Tibial artery (tissue), 4 donors: ENCODE results near the gene ARHGAP18.

Experiments
- DNase-seq, 2 donors: peaks; one replicate each; pipeline ENCODE4 v3.0.0-alpha.2; 2019
- H3K27ac ChIP-seq, 2 donors: fragments of 200-600 bp; sonication (generic) in 1 of 2; 1 replicate in 1 of 2; 2 replicates in 1 of 2; pipeline ENCODE4 v1.5.1; 2018 to 2019; ENCODE audit warnings: mild to moderate bottlenecking in 1 of 2
- H3K27me3 ChIP-seq, 2 donors: fragments of 200-600 bp; sonication (generic) in 1 of 2; one replicate each; pipeline versions ENCODE4 v1.5.1 to v1.6.0; 2016 to 2019
- H3K36me3 ChIP-seq, 3 donors: fragments of 200-600 bp; sonication (generic) in 2 of 3; one replicate each; pipeline ENCODE4 v1.5.1; 2016 to 2019; ENCODE audit warnings: mild to moderate bottlenecking in 2 of 3
- H3K4me1 ChIP-seq, 4 donors: fragments of 200-600 bp; sonication (generic) in 2 of 4; 1 replicate in 3 of 4; 2 replicates in 1 of 4; pipeline ENCODE4 v1.5.1; 2016 to 2019
- H3K4me3 ChIP-seq, 2 donors: fragments of 200-600 bp; sonication (generic) in 1 of 2; 1 replicate in 1 of 2; 2 replicates in 1 of 2; pipeline ENCODE4 v1.5.1; 2018 to 2019; ENCODE audit warnings: mild to moderate bottlenecking in 2 of 2
- H3K9me3 ChIP-seq, 3 donors: fragments of 200-600 bp; sonication (generic) in 1 of 3; one replicate each; pipeline ENCODE4 v1.5.1; 2016 to 2019
- intact Hi-C: fragments of 100-400 bp; cut with DNase I; formaldehyde crosslinking; loops from one replicate; pipeline ENCODE4 v1.15.0; 2023; ENCODE audit warnings: low total_unique reads
- TF ChIP-seq, protein P1 (sequence below), 2 experiments: fragments of 200-600 bp in 1 of 2; fragments of 450-650 bp in 1 of 2; IDR thresholded peaks; one replicate each; pipeline ENCODE4 v1.5.1; 2017 to 2019; ENCODE audit warnings: antibody characterized with exemption in 2 of 2, mild to moderate bottlenecking in 1 of 2, moderate library complexity in 1 of 2

ARHGAP18 gene

DNA sequence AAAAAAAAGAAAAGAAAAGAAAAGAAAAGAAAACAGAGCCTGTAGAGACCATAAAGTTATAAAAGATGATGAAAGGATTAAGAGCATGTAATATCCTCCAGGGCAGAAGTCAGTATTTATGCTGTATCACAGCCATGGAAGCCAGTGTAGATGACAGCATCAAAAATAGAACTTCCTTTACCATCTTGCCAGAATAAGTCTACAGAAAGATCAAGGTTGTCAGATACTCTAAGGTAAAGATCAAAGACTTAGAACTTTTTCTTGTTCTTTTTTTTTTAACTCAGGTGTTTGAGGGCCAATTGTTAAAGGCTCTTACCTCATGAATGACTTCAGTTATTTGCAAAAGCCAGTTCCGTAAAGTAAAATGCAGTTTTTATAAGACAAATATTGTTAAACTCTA, 54.6 kb downstream of the ARHGAP18 start:
- H3K4me1 ChIP-seq = no peaks in the 10 kb centered on the region
- no peaks in the 10 kb centered on the region for H3K9me3 ChIP-seq
- intact Hi-C loops = no loop called here

DNA sequence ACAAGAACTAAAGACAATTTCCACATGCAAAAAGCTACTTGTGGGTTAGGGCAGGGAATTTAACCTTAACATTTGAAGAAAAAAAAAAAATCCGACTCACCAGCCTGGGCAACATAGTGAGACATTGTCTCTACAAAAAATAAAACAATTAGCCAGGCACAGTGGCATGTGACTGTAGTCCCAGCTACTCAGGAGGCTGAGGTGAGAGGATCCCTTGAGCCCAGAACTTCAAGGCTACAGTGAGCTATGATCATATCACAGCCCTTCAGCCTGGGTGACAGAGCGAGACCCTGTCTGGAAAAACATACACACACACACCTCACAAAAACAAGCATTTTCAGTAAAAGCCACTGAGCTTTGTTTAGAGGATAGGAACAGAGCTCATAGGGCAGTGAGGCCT, 56.2 kb downstream of the ARHGAP18 start:
- TF ChIP-seq, protein P1, sequence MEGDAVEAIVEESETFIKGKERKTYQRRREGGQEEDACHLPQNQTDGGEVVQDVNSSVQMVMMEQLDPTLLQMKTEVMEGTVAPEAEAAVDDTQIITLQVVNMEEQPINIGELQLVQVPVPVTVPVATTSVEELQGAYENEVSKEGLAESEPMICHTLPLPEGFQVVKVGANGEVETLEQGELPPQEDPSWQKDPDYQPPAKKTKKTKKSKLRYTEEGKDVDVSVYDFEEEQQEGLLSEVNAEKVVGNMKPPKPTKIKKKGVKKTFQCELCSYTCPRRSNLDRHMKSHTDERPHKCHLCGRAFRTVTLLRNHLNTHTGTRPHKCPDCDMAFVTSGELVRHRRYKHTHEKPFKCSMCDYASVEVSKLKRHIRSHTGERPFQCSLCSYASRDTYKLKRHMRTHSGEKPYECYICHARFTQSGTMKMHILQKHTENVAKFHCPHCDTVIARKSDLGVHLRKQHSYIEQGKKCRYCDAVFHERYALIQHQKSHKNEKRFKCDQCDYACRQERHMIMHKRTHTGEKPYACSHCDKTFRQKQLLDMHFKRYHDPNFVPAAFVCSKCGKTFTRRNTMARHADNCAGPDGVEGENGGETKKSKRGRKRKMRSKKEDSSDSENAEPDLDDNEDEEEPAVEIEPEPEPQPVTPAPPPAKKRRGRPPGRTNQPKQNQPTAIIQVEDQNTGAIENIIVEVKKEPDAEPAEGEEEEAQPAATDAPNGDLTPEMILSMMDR (IDR thresholded peaks at IDR 0.05) = no peak
- no peak for DNase-seq
- intact Hi-C loops = no loop called here
- no peak overlapping the region for H3K4me3 ChIP-seq
- H3K27me3 ChIP-seq = no peaks in the 10 kb centered on the region
- H3K36me3 ChIP-seq = no peaks in the 10 kb centered on the region
- H3K27ac ChIP-seq = no peak overlapping the region
- no peaks in the 10 kb centered on the region for H3K4me1 ChIP-seq
- H3K9me3 ChIP-seq = no peaks in the 10 kb centered on the region

More for the DNA sequence above, 54.6 kb downstream of the ARHGAP18 start:
- no peak for DNase-seq
- Histone ChIP-seq H3K27me3 (no peaks in the 10 kb centered on the region), H3K36me3 (no peaks in the 10 kb centered on the region), H3K27ac (no peak overlapping the region), H3K4me3 (no peak overlapping the region)
- TF ChIP-seq, protein P1 (IDR thresholded peaks at IDR 0.05) = no peak

DNA sequence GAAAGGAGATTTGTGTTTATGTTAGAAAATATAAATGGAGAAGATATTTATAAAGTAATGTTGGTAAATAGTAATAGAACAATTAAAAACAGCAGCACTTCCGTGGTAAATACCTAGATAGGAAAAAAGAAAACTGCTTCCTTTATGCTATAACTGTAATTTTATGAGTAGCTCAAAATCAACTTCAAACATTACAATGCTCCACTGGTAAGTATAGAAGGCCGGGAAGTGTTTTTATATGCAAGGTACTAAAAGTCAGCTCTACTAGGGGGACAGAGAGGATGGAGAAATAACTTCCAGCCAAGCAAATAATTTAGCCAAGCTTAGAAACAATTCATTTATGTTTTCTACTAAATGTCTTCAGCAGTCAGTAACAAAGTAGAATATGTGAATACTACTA, 56.7 kb downstream of the ARHGAP18 start:
- H3K36me3 ChIP-seq = no peaks in the 10 kb centered on the region
- no peaks in the 10 kb centered on the region for H3K9me3 ChIP-seq
- TF ChIP-seq, protein P1 (IDR thresholded peaks at IDR 0.05) = no peak
- DNase-seq = no peak
- no peak overlapping the region for H3K27ac ChIP-seq
- intact Hi-C loops = no loop called here
- H3K27me3 ChIP-seq = no peaks in the 10 kb centered on the region
- no peak overlapping the region for H3K4me3 ChIP-seq
- no peaks in the 10 kb centered on the region for H3K4me1 ChIP-seq

DNA sequence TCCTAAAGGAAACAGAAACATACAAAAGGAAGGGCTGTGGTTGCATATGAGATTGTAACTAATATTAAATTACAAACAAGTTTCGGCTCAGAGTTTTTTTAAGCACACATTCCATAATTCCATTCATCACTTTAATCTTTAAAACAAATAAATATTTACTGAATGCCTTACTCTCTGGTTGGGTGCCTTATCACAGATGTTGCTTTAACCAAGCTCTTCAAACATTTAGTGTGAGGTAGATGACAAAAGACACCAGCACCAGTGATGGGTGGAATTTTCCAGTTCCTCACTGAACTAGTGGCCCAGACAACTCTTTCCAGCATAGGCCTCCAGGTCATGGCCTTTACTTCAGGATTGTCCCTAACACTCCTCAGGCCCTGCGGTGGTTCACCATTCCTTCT, 58.7 kb downstream of the ARHGAP18 start:
- Histone ChIP-seq H3K27me3 (no peaks in the 10 kb centered on the region), H3K36me3 (no peaks in the 10 kb centered on the region), H3K4me1 (no peaks in the 10 kb centered on the region), H3K4me3 (no peak overlapping the region), H3K27ac (no peak overlapping the region), H3K9me3 (no peaks in the 10 kb centered on the region)
- DNase-seq = no peak
- TF ChIP-seq, protein P1 (IDR thresholded peaks at IDR 0.05) = no peak
- intact Hi-C loops = no loop called here

DNA sequence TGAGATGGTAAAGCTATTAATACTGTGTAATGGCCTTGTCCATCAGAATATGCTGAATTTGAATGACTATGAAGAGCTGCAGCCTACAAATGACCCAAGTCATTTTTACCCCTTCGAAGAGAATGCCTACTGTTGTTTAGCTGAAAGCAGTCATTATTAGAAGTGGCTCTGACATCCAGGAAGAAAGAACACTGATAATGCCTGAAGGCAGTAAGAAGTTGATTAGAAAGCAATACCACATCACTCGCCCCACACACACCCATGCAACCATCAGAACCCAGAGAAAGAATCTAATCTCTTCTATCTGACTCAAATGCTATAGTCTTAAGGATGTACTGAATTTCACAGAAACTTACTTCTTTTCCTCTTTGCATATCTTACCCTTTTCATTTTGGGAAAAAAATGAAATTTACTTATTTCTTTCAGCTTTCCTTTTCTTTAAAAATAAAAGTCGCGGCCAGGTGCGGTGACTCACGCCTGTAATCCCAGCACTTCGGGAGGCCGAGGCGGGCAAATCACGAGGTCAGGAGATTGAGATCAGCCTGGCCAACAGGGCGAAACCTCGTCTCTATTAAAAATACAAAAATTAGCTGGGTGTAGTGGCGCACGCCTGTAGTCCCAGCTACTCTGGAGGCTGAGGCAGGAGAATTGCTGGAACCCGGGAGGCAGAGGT, 61.0 kb downstream of the ARHGAP18 start:
- peaks cover 0 to 20% (median 3%) of the 10 kb centered on the region in 4 donors for H3K4me1 ChIP-seq
- H3K4me3 ChIP-seq = no peak overlapping the region
- no peaks in the 10 kb centered on the region for H3K36me3 ChIP-seq
- no peaks in the 10 kb centered on the region for H3K27me3 ChIP-seq
- H3K27ac ChIP-seq = no peak overlapping the region
- TF ChIP-seq, protein P1 (IDR thresholded peaks at IDR 0.05) = no peak
- DNase-seq = no peak
- no peaks in the 10 kb centered on the region for H3K9me3 ChIP-seq
- intact Hi-C loops = no loop called here

DNA sequence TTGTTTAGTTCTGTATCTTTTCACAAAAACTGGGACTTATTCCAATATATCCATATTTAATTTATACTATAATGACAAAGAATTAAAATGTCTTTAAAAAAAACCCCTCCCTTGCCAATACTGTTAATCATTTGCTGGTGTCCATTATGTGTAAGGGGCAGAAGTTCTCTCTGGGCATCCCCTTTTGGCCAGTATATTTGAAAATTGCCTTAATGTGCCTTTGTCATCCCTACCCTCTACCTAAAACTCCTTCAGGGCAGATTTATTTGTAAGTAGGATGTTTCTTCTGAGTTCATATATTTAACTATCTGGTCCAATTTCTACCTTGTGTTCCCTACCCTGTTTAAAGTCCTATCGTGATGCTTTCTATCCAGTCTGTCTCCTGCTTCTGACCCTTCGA, 62.9 kb downstream of the ARHGAP18 start:
- no peak for DNase-seq
- no peaks in the 10 kb centered on the region for H3K36me3 ChIP-seq
- peaks cover 0 to 20% (median 3%) of the 10 kb centered on the region in 4 donors for H3K4me1 ChIP-seq
- H3K27ac ChIP-seq = no peak overlapping the region
- no peaks in the 10 kb centered on the region for H3K9me3 ChIP-seq
- intact Hi-C loops = no loop called here
- H3K27me3 ChIP-seq = no peaks in the 10 kb centered on the region
- TF ChIP-seq, protein P1 (IDR thresholded peaks at IDR 0.05) = no peak
- H3K4me3 ChIP-seq = no peak overlapping the region
